ENCODE data around the gene KIFC3.
"Not testable (repeated sequence)": the region's sequence is repeated elsewhere in the genome, so short reads cannot be mapped to it uniquely, and the experiment has no call there.

Gene KIFC3

DNA sequence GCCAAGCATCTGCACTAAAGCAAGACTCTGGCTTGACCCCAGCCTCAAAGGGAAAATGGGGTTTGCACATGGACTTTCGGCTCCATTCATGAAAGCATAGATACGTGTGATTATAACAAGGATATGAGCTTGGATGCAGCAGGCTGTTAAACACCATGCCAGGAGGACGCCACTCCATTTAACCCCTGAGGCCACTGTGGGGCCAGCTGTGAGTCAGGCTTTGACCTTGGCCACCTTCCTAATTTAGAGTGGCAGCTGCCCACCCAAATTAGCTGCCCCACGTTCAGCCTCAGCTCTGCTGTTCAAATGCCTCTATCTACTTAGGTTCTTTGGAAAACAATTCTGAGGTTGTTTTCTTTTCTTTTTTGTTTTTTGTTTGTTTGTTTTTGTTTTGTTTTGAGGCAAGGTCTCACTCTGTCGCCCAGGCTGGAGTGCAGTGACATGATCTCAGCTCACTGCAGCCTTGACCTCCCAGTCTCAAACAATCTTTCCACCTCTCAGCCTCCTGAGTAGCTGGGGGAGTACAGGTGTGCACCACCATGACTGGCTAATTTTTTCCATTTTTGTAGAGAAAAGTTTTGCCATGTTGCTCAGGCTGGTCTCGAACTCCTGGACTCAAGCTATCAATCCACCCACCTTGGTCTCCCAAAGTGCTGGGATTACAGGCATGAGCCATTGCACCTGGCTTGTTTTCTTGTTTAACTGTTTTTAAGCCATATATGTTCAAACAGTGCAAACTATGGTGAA is 23.2 kb upstream of the KIFC3 start:
- no peak for DNase-seq

DNA sequence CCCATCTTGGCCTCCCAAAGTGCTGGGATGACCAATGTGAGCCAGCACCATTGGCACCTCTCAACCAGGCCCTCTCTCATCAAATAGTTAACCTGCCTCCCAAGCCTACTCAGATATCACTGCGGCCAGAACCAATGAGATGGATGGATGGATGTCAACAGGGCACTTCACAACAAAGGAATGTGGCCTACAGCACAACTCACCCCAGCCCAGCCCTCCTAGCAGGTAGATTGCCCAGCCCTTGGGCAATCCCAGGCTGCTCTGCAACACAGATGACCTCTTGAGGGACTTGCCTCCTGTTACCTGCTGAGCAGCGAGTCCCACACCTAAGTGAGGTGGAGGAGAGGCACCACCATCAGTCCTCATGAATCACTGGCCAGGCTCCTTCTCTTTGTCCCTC is 22.6 kb upstream of the KIFC3 start:
- DNase-seq, result no peak

DNA sequence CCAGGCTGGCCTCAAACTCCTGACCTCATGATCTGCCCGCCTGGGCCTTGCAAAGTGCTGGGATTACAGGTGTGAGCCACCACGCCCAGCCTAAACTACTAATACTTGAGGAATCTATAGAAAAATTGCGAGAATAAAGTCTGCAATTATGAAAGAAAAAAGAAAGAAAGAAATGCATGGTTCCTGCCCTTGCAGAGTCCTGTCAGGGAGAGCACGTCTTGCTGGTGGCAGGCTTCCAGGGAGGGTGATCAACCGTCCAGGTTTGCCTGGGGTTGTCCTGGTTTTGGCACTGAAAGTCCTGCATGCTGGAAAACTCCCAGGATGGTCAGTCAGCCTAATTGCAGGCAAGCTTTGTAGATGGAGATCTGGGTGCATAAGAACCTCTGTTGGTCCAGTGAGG is 21.5 kb upstream of the KIFC3 start:
- no peak for DNase-seq

- no peak for DNase-seq
Observed at GRCh38 chr16:57822856-57823255, 20.6 kb upstream of the KIFC3 start.

- DNase-seq, result no peak
Observed at GRCh38 chr16:57822018-57822553, 19.8 kb upstream of the KIFC3 start.

DNA sequence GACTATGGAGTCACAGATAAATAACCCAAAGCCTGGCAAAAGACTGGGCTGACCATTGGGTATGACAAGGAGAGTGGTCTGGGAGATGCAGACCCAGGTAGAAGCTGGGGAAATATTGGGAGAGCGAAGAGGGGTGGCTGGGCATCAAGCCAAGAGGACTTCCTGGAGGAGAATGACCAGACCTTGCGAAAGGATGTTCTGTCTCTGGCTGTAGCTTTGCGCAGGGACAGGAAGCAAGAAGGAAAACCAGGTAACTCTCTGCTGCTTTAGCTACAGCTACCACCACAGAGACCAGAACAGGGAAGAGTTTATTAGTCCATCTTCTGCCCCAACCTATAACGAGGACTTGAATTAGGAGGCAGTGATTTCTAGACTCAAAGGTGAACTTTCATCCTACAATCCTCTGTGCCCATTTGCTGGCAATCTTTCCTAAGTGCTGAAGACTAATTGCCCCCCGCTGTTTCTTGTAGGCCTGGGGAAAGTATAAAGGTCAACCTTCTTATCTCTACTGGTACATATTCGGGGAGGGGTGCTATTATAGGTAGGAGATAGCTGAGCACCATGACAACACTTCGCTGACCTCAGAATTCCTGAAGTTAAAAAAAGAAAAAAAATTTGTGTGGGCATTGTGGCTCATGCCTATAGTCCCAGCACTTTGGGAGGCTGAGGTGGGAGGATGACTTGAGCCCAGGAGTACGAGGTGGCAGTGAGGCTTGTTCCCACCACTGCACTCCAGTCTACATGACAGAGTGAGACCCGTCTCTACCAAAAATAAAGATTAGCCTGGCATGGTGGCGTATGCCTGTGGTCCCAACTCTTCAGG is 19.1 kb upstream of the KIFC3 start:
- DNase-seq, result no peak

DNA sequence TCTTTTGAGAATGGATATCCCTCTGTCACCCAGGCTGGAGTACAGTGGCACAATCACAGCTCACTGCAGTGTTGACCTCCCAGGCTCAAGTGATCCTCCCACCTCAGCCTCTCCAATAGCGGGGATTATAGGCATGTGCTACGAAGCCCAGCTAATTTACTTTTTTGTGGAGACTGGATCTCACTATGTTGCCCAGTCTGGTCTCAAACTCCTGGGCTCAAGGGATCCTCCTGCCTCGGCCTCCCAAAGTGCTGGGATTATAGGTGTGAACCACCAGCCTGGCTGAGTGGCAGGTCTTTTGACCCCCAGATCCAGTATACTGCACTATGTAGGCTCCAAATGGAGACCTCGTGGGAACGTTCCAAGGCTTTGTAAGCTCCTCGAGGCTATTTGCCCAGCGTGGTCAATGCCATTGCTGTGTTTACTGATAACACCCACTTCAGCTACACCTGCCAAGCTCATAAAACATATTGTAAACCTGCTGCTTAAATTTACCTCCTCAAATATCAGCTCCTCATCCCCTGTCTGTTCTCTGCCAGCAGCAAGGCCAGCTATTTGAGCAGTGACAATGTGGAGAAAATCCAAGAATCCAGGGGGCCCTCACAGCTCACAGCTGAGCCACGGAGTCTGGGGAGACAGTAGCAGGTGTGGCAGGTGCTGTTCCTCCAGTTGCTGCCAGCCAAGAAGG is 16.2 kb upstream of the KIFC3 start:
- DNase-seq, result no peak

- DNase-seq, result no peak
Observed at GRCh38 chr16:57817680-57818079, 15.4 kb upstream of the KIFC3 start.

DNA sequence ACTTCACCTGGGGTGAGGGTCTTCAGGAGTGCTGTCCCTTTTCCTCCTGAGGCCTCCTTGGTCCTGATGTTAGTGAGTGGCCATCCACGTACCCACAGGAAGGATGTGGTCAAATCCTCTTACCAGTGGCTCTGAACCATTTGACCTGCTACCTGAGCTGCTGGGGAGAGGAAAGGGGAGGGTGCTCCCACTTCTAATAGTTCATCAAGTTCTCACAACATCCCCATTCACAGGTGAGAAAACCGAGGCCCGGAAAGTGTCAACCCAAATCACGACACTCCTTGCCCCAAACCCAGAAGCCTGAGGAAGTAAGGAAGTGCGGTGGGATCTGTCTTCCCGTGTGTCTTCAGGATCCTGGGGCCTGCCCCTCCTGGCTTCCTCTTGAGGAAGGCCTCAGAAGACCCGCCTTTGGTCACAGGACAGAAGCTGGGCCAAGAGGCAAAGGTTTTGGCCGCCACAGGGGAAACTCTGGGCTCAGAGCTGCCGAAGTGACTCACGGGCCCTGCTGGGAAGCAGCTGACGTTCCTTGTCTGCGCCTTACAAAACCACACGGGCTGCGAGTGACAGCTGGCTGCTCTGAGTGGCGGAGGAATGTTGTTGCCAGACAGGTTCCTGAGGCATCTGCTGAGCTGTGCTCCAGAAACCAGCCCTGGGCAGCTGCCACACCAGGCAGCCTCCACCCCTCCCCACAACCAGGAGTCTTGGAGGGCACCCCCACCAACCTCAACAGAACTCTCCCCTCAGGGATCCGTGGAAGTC is 13.9 kb upstream of the KIFC3 start:
- DNase-seq, result peak; percentile 90

- DNase-seq, result no peak
Observed at GRCh38 chr16:57814896-57815295, 12.6 kb upstream of the KIFC3 start.

DNA sequence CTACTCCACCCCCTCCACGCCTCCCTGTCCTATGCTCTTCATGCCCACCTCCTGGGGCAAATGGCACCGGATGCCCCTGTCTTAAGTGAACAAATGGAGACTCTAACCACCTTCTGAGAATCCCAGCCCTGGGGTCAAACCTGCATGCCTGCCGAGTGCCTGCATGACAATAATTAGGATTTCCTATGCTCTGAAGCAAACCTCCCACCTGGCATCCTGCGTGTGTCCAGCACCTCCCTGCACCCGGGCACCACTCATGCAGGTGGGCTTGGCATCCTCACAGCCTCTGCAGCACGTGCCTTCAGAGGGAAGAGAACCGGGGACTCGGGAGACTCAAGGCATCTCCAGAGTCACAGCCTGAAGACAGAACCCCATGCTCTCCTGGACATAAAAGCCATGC is 11.2 kb upstream of the KIFC3 start:
- DNase-seq, result no peak

- DNase-seq, result not testable (repeated sequence)
Observed at GRCh38 chr16:57811340-57811739, 9.0 kb upstream of the KIFC3 start.

DNA sequence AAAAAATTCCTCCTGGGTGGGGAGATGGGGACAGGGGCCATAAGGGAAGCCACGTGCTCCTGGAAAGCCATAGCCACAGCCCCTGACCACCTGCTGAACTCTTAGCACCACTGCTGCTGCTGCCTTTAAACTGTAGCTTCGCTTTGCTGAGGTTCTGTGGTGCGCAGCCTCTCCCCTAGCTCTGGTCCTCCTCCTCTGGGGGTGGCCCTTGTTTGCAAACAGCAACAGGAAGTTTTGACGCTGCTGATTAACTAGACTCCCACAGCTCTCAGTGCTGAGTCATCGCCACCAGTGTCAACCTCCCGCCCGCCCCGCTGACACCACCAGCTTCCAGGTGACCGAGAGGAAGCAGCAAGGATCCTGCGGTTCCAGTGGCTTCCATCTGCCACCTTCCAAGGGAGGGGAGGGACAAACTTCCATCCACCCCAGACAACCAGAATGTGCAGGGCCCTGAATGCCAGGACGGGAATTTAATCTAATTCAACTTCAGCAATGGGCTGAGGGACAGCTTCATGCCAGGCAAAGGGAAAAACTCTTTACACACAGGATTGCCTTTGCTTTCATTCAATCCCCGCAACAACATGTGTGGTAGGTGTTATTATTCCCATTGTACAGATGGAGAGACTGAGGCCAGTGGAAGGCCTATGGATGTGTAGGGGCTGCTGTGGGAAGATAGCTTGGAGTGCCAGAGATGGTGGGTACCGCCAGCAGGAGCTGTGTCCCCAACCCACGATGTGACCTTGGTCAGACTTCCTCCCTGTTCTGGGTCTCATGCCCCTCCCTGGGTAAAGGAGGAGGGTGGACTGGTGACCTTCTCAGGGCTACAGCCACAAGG is 8.1 kb upstream of the KIFC3 start:
- no peak for DNase-seq

- no peak for DNase-seq
Observed at GRCh38 chr16:57809276-57810196, 7.2 kb upstream of the KIFC3 start.

DNA sequence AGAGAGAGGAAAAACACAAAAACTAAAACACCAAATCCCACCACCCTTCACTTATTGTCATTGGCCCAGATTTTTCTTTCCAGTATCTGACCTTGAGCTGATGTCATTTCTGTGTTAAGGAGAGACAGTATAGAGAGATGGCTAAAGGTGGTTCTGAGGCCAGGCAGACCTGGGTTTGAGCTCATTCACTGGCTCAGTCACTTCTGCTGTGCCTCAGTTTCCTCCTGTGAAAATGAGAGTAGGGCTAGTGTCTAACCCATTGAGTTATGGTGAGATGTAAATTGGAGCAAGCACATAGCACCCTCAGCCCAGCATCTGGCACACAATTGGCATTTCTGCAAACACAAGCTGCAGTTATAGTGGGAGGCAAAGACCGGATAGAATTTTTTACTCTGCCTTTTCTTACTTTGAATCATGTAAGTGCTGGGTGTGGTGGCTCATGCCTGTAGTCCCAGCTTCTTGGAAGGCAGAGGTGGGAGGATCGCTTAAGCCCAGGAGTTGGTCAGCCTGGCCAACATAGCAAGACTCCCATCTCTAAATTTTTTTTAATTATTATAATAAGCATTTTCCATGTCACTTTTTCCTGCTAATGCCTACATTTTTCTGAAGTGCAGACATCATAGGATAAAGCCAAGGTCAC is 6.4 kb upstream of the KIFC3 start:
- DNase-seq, result no peak

- peak; percentile 48 for DNase-seq
Observed at GRCh38 chr16:57807968-57808528, 5.8 kb upstream of the KIFC3 start.

- DNase-seq, result no peak
Observed at GRCh38 chr16:57807252-57807967, 5.1 kb upstream of the KIFC3 start.

- DNase-seq, result no peak
Observed at GRCh38 chr16:57805176-57805575, 2.9 kb upstream of the KIFC3 start.

Data from DMS 273 treated with DMSO at 0.1 percent for 48 hours (cell line).